ENCODE results near the gene CBY2.

CBY2 gene

DNA sequence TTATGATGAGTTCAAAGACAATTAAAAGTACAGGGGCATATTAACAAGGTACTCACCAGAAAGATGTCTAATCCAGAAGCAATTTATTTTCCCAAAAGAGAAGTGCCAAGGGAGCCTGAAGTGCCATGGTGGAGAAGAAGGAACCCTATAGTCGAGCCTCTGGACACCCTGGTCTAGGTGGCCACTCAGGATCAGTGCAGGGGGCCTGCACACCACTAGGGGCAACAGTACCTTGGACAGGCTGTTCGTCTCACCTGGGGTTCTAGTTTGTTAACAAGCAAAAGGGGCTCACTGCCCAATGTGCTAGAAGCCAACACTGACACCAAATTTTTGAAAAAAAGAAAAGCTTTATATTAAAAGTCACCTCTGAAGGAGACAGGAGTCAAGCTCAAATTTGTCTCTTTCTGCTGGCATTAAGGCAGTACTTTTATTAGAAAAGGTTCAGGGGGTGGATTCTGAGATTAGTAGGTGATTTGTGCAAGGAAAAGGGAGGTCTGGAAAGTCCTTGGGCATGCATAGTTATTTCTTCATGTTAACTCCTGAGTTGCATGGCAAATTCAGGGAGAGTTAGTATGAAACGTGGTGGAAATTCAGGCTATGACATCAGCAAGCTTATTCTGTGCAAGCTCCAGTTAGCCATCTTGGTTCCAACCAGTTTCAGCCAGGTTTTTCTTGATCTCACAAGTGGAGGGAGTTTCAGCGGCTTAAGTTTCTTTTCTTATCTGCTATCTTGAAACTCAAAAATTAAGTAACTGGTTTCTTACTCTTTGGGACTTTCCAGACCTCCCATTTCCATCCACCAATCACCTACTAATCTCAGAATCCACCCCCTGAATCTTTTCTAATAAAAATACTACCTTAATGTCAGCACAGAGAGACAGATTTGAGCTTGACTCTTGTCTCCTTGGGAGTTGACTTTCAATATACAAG, 884 bp upstream of the CBY2 start:
- DNase-seq (ENCODE audit: low read depth in 3 of 3) = no peak

- no peak for DNase-seq (ENCODE audit: low read depth in 3 of 3)
These were observed 810 bp downstream of the CBY2 start for GRCh38 chr13:45702869-45703391.

GRCh38 chr13:45704211-45704739, 2.2 kb downstream of the CBY2 start:
- no peak for DNase-seq (ENCODE audit: low read depth in 3 of 3)

- DNase-seq (ENCODE audit: low read depth in 3 of 3) = no peak
These were observed 3.0 kb downstream of the CBY2 start for GRCh38 chr13:45704854-45705695.

DNA sequence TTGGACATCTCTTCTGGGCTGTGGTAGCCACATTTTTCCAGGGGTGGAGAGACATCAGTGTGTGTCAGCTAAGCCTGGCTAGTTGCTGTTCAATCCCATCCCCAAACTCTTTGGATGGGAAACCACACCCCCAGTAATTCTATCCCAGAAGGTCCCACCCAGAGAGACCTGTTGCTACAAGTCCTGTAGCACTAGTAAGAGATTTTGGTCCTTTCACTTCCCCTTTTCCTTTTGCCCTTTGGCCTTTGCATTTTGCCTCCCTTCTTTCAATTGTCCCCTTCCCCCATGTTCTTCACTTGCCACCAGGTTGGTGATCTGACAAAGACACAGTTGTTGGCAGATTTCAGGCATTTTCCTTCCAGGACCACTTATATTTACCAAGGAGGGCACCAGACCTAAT, 3.8 kb downstream of the CBY2 start:
- DNase-seq (ENCODE audit: low read depth in 3 of 3) = no peak

DNA sequence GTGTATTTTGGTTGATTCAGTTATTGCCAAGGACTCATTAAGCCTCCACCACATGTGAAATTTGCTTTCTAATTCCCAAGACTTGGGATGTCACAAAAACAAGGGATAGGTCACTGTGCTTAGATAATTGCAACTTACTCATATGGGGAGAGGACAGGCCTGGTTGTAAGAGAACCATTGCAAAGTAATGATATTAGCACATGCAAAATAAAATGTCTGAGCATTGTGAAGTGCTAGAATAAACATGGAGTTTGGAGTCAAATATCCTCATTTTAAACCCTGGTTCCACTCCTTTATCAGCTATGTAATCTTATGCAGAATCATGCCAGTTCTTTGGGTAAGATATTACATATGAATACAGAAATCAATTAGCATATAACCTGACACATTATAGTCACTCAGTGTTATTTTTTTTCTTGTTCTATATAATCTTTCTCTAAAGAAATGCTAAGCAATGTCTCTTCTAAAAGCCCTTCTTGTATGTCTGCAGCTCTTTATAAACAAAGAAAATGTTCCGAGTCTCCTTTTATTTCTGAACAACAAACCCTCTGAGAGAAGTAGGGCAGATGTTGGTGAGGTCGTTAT, 5.5 kb downstream of the CBY2 start:
- DNase-seq (ENCODE audit: low read depth in 3 of 3) = no peak

DNA sequence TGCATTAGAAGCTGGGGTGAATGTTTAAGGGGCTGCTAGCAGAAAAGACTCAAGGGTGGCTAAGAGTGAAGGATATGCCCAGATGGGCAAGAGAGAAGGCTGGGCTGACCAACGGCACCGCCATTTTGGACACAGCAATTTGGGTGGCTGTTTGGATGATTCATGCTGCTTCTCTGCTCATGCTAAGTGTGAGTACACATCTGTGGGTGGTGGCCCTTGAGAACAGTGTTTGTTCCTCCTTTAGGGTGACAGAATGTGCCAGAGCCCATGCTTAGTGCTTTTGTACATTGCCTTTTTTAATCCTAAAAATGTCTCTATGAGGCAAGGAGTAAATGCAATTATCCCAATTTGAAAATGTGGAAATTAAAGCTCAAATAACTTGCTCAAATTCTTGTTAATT, 9.8 kb downstream of the CBY2 start:
- no peak for DNase-seq (ENCODE audit: low read depth in 3 of 3)

DNA sequence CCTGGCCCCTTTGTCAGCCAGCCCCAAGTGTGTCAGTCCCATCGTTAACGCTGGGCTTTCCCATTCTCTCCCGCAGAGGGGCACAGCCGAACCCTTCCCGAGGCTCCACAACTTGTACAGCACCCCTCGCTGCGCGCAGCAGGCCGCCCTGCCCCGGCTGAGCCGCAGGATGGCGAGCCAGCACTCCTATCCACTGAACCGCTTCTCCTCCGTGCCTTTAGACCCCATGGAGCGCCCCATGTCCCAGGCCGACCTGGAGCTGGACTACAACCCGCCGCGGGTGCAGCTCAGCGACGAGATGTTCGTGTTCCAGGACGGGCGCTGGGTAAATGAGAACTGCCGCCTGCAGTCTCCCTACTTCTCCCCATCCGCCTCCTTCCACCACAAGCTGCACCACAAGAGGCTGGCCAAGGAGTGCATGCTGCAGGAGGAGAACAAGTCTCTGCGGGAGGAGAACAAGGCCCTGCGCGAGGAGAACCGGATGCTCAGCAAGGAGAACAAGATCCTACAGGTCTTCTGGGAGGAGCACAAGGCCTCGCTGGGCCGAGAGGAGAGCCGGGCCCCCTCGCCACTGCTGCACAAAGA, 11.1 kb downstream of the CBY2 start:
- DNase-seq (ENCODE audit: low read depth in 3 of 3) = no peak

- DNase-seq (ENCODE audit: low read depth in 3 of 3) = no peak
These were observed 11.6 kb downstream of the CBY2 start for GRCh38 chr13:45713721-45714120.

- no peak for DNase-seq (ENCODE audit: low read depth in 3 of 3)
These were observed 12.1 kb downstream of the CBY2 start for GRCh38 chr13:45714170-45714569.

GRCh38 chr13:45715351-45715750, 13.2 kb downstream of the CBY2 start:
- no peak for DNase-seq (ENCODE audit: low read depth in 3 of 3)

DNA sequence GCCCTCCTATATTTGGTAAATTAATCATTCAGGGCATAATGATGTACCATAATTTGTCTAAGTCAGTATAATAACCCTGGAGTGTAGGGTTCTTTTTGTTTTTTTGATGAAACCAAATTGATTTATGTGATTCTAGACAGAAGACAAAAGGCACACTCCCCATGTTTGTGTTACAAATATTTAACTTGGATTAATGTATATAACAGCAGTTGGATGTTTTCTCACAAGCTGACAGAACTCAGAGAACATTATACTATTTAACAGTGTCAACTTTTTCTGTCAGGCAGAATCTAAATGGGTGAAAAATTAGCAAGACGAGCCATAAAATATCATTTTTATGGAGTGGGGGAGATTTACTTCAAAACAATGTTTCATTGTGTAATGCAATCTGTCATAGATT, 15.2 kb downstream of the CBY2 start:
- DNase-seq (ENCODE audit: low read depth in 3 of 3) = no peak

DNA sequence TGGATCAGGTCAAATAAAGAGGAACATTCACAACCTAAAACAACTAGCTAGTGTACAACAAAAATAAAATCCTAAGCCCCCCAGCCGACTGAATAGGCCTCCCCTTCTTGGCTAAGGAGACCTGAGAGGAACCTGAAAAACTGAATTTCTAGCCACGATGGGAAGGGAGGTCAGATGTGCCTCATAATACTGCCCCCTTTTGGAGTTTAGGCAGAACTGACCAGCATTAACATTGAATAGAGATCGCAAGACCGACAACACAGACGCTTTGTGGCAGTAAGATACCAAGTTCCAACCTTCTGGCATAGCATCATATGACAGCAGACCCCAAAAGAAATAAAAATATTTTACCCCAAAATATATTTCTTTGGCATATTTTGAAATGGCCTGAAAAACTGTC, 15.9 kb downstream of the CBY2 start:
- DNase-seq (ENCODE audit: low read depth in 3 of 3) = no peak

DNA sequence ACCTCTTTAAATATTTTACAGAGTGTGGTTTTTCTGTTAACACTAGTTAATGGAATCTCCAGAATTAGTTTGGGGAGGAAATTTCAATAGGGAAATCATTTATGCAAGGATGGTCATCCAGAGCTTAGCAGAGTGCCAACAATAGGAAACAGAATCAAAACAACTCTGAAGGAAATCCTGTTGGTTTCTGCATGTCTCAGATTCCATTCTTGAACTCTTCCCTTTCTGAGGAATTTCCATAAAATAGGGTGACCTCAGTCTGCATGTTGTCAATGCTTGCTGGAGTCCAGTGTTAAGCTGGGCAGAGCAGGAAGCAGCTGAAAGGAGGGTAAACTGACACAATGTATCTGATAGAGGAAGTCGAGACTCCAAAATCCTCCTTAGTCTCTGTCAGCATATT, 16.9 kb downstream of the CBY2 start:
- no peak for DNase-seq (ENCODE audit: low read depth in 3 of 3)

- no peak for DNase-seq (ENCODE audit: low read depth in 3 of 3)
These were observed 19.1 kb downstream of the CBY2 start for GRCh38 chr13:45721203-45721731.

GRCh38 chr13:45723798-45724197, 21.7 kb downstream of the CBY2 start:
- no peak for DNase-seq (ENCODE audit: low read depth in 3 of 3)

DNA sequence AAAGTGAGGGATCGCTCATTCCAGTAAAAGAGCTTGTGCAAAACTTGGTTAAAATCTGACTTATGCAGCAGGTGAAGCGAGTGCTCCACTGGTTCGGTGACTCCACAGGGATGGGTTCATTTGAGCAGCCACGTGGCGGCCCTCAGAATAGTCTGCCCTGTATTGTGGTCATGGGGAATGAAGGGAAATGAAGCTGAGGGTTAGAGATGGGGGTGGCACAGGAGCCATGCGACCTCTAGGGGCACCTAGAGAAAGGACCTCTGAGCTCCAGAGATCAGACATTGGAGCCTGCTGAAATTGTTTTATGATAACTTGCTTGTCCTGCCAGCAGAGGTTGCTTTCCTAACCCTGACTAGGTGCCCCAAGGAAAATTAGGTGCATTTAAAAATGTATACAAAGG, 26.6 kb downstream of the CBY2 start:
- DNase-seq (ENCODE audit: low read depth in 3 of 3) = no peak

DNA sequence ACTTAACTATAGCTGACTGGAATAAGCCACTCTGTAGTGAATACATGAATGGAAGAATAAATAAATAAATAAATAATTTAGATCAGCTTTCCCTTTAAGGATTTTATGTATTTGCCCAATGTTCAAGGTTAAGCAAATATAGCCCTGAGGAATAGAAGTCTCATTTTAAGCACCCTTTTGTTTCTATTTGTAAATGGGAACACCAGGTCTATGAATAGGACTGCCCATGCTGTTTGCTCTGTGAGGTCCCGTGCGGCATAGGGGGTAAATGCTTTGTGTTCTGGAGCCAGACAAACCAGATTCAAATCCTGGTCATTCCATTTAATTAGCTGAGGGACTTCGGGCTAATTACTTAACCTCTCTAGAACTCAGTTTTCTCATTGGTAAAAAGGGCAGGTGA, 29.3 kb downstream of the CBY2 start:
- DNase-seq (ENCODE audit: low read depth in 3 of 3) = no peak

- no peak for DNase-seq (ENCODE audit: low read depth in 3 of 3)
These were observed 30.8 kb downstream of the CBY2 start for GRCh38 chr13:45732916-45733315.

DNA sequence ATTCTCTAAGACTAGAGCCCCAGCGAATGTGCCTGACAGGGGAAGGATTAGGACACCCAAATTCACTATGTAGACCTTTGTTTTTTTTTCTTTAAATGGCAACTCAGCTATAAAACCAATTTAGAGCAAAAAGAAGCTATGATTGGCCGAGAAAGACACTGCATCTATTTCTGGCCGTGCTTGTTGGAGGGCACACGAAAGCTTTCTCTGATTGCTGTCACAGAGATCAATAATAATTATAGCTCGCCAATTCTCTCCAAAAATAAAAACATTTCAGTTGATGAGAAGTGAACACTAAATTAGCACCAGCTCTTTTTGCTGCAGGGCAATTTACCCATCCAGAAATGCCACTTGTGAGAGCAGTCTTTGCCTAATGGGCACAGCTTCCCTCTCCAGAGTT, 31.2 kb downstream of the CBY2 start:
- DNase-seq (ENCODE audit: low read depth in 3 of 3) = no peak

GRCh38 chr13:45737571-45738017, 35.5 kb downstream of the CBY2 start:
- no peak for DNase-seq (ENCODE audit: low read depth in 3 of 3)
